CD14-positive monocyte (primary cell): Measurements from ENCODE around the gene ENTPD5. TPM values are rescaled to one million over a fixed set of nuclear protein-coding genes. Genes with fewer than 3 reads are reported as not detected.
"Not testable (repeated sequence)": the region's sequence is repeated elsewhere in the genome, so short reads cannot be mapped to it uniquely, and the experiment has no call there.

Source experiments
- DNase-seq, 3 donors: peaks; one replicate each; pipeline ENCODE4 v3.0.0-alpha.2; 2011 to 2022
- H2AFZ ChIP-seq: 2 replicates; pipeline ENCODE4 v1.6.0; 2012; ENCODE audit warnings: mild to moderate bottlenecking, low read depth, low read length, inconsistent platforms; ENCODE audit not compliant: insufficient read depth, poor library complexity, severe bottlenecking
- H3K27ac ChIP-seq, 2 donors: 1 replicate in 1 of 2; 2 replicates in 1 of 2; pipeline ENCODE4 v1.5.1; 2012 to 2013; ENCODE audit warnings: low read length in 2 of 2, control low read depth in 1 of 2, inconsistent platforms in 1 of 2, low read depth in 1 of 2, mild to moderate bottlenecking in 1 of 2
- H3K27me3 ChIP-seq, 2 donors: one replicate each; pipeline versions ENCODE4 v1.6.0 to v1.6.1; 2011 to 2013; ENCODE audit warnings: low read length in 2 of 2; ENCODE audit not compliant: control insufficient read depth in 2 of 2, insufficient read depth in 2 of 2
- H3K36me3 ChIP-seq, 2 donors: replicated peaks in 1 of 2; 1 replicate in 1 of 2; 2 replicates in 1 of 2; pipeline versions ENCODE4 v1.5.1 to v1.6.1; 2012 to 2013; ENCODE audit warnings: low read length in 2 of 2, control low read depth in 1 of 2, inconsistent platforms in 1 of 2, mild to moderate bottlenecking in 1 of 2; ENCODE audit not compliant: insufficient read depth in 2 of 2, control insufficient read depth in 1 of 2
- H3K4me1 ChIP-seq, 2 donors: 1 replicate in 1 of 2; 2 replicates in 1 of 2; pipeline versions ENCODE4 v1.5.1 to v1.6.1; 2012 to 2013; ENCODE audit warnings: low read length in 2 of 2, control low read depth in 1 of 2, inconsistent platforms in 1 of 2, mild to moderate bottlenecking in 1 of 2, moderate library complexity in 1 of 2; ENCODE audit not compliant: insufficient read depth in 2 of 2, control insufficient read depth in 1 of 2
- H3K4me2 ChIP-seq: replicated peaks from 2 replicates; pipeline ENCODE3; 2012; ENCODE audit warnings: low read length, moderate library complexity, mild to moderate bottlenecking; ENCODE audit not compliant: poor library complexity, severe bottlenecking; ENCODE audit errors: extremely low read depth
- H3K4me3 ChIP-seq, 3 experiments: fragments of 200-600 bp in 1 of 3; sonication (generic) in 1 of 3; replicated peaks in 1 of 3; 1 replicate in 2 of 3; 2 replicates in 1 of 3; pipeline ENCODE4 v1.5.1; 2011 to 2013; ENCODE audit warnings: low read length in 3 of 3, mild to moderate bottlenecking in 3 of 3, control low read depth in 2 of 3, low read depth in 2 of 3, inconsistent platforms in 1 of 3, moderate library complexity in 1 of 3
- H3K79me2 ChIP-seq: 2 replicates; pipeline ENCODE4 v1.6.0; 2012; ENCODE audit warnings: mild to moderate bottlenecking, control low read depth, inconsistent platforms, low read length, moderate library complexity; ENCODE audit not compliant: insufficient read depth
- H3K9ac ChIP-seq: 2 replicates; pipeline ENCODE4 v1.6.0; 2017; ENCODE audit warnings: low read length, mild to moderate bottlenecking; ENCODE audit not compliant: insufficient read depth, poor library complexity, severe bottlenecking
- H3K9me3 ChIP-seq, 2 donors: replicated peaks in 1 of 2; 1 replicate in 1 of 2; 2 replicates in 1 of 2; pipeline versions ENCODE4 v1.5.1 to v1.6.1; 2012 to 2013; ENCODE audit warnings: low read length in 2 of 2, control low read depth in 1 of 2; ENCODE audit not compliant: control insufficient read depth in 1 of 2, insufficient read depth in 1 of 2
- H4K20me1 ChIP-seq: 2 replicates; pipeline ENCODE4 v1.6.0; 2012; ENCODE audit warnings: mild to moderate bottlenecking, low read length, control low read depth, moderate library complexity; ENCODE audit not compliant: insufficient read depth
- H3K27ac Mint-ChIP-seq, 7 donors: one replicate each; pipeline ENCODE4 v1.8.0; 2020; ENCODE audit warnings: mild to moderate bottlenecking in 7 of 7, mixed read lengths in 7 of 7, moderate library complexity in 6 of 7, inconsistent platforms in 2 of 7
- H3K27me3 Mint-ChIP-seq, 3 donors: one replicate each; pipeline ENCODE4 v1.8.0; 2021 to 2022; ENCODE audit warnings: low read depth in 3 of 3, mild to moderate bottlenecking in 3 of 3, mixed read lengths in 3 of 3, moderate library complexity in 3 of 3, inconsistent platforms in 1 of 3
- H3K36me3 Mint-ChIP-seq, 2 donors: one replicate each; pipeline ENCODE4 v1.8.0; 2020; ENCODE audit warnings: mixed read lengths in 2 of 2, inconsistent platforms in 1 of 2, mild to moderate bottlenecking in 1 of 2
- H3K4me1 Mint-ChIP-seq: one replicate; pipeline ENCODE4 v1.8.0; 2020; ENCODE audit warnings: mild to moderate bottlenecking, mixed read lengths
- H3K4me3 Mint-ChIP-seq, 2 donors: one replicate each; pipeline ENCODE4 v1.8.0; 2020; ENCODE audit warnings: mild to moderate bottlenecking in 2 of 2, mixed read lengths in 2 of 2, moderate library complexity in 1 of 2
- H3K9me3 Mint-ChIP-seq, 7 donors: one replicate each; pipeline ENCODE4 v1.8.0; 2020 to 2022; ENCODE audit warnings: mixed read lengths in 7 of 7, mild to moderate bottlenecking in 6 of 7, moderate library complexity in 6 of 7, inconsistent platforms in 2 of 7
- CTCF ChIP-seq: fragments of 200-600 bp; IDR thresholded peaks from one replicate; pipeline ENCODE4 v1.8.0; 2022; ENCODE audit warnings: antibody characterized with exemption, mild to moderate bottlenecking
- WGBS: methylation state at CpG from one replicate; pipeline ENCODE4 v1.1.5; 2013; ENCODE audit warnings: missing lambda C conversion rate; ENCODE audit not compliant: insufficient coverage; 5-methylcytosine and 5-hydroxymethylcytosine counted together
- intact Hi-C, 2 donors: fragments of 100-400 bp; cut with micrococcal nuclease; formaldehyde crosslinking; loops; one replicate each; pipeline versions ENCODE4 v1.15.0 to v1.15.1; 2023
- polyA plus RNA-seq, 3 donors: library from polyadenylated mRNA; depleted of rRNA in 1 of 3; unstranded in 2 of 3; stranded (reverse) in 1 of 3; fragments of 300-500 nt in 2 of 3; fragments of >200 nt in 1 of 3; fragmentation: Illumina TruSeq in 2 of 3; gene quantifications; 1 replicate in 2 of 3; 2 replicates in 1 of 3; pipeline ENCODE4 v1.2.3, GENCODE V29; 2012 to 2021

ENTPD5 gene
- polyA plus RNA-seq, 3 donors = 2.3 to 4.3 (median 2.7) TPM

DNA sequence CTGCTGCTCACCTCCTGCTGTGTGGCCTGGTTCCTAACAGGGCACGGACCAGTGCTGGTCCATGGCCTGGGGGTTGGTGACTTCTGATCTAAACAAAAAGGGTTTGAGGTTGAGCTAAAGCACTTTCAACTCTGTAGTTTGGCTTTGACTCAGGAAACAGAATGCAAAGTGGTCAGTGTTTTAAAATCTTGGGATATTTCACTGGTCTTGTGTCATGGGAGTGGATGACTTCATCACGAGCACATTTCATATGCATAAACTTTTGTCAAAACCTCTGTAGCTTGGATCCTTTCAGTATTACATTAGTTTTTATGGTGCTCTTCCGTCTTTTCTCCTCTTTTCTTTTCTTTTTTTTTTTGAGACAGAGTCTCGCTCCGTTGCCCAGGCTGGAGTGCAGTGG, 94.8 kb downstream of the ENTPD5 start:
- no peak overlapping the region for H3K27ac ChIP-seq
- H3K27me3 ChIP-seq = no peaks in the 10 kb centered on the region
- intact Hi-C loops = no loop called here
- 100% methylated on average over 1 of the region's 5 CpGs for WGBS
- no peak overlapping the region for H3K4me3 ChIP-seq
- Mint-ChIP-seq H3K4me3 (no peak overlapping the region), H3K36me3 (peaks cover 86 to 96% of the 10 kb centered on the region in 2 donors), H3K4me1 (no peaks in the 10 kb centered on the region), H3K9me3 (peaks cover 0 to 2% (median 0%) of the 10 kb centered on the region in 7 donors), H3K27me3 (no peaks in the 10 kb centered on the region), H3K27ac (peak overlapping the region in 2 of 7 donors; percentile 5 to 71)
- H3K9ac ChIP-seq = no peak overlapping the region
- no peak for TF ChIP-seq CTCF
- peaks cover 92 to 99% of the 10 kb centered on the region in 2 donors for H3K36me3 ChIP-seq
- H4K20me1 ChIP-seq = peaks cover 4% of the 10 kb centered on the region
- no peak for DNase-seq
- no peaks in the 10 kb centered on the region for H3K4me1 ChIP-seq
- no peak overlapping the region for H3K4me2 ChIP-seq
- H3K79me2 ChIP-seq = peaks cover 5% of the 10 kb centered on the region
- no peaks in the 10 kb centered on the region for H3K9me3 ChIP-seq
- H2AFZ ChIP-seq = no peak overlapping the region

GRCh38 chr14:73919457-73919856, 99.6 kb downstream of the ENTPD5 start:
- H2AFZ ChIP-seq, H3K9me3 ChIP-seq, H3K4me1 ChIP-seq, H3K4me3 ChIP-seq, H3K9me3 Mint-ChIP-seq, H3K27ac ChIP-seq, H3K4me3 Mint-ChIP-seq, H3K27me3 ChIP-seq, H3K4me1 Mint-ChIP-seq, H3K27me3 Mint-ChIP-seq, DNase-seq, H3K4me2 ChIP-seq, H3K9ac ChIP-seq, intact Hi-C loops: not testable (repeated sequence)
- Histone ChIP-seq H3K36me3 (peaks cover 68 to 99% of the 10 kb centered on the region in 2 donors), H3K79me2 (peaks cover 14% of the 10 kb centered on the region), H4K20me1 (peaks cover 23% of the 10 kb centered on the region)
- Mint-ChIP-seq H3K36me3 (peaks cover 70 to 84% of the 10 kb centered on the region in 2 donors), H3K27ac (peak overlapping the region in 1 of 7 donors; percentile 71)
- WGBS = 95% methylated on average over 2 of the region's 2 CpGs
